T-helper 2 cell treated with Interferon-gamma antibody and Interleukin-4, amounts not matched to agents 100 ng/mL and 5 ng/mL, for 36 hours (primary cell): ENCODE results near the gene ZNF684. TPM values are rescaled to one million over a fixed set of nuclear protein-coding genes. Genes with fewer than 3 reads are reported as not detected.
"Not testable (repeated sequence)": the region's sequence is repeated elsewhere in the genome, so short reads cannot be mapped to it uniquely, and the experiment has no call there.

Experiments
- intact Hi-C: fragments of 100-400 bp; cut with micrococcal nuclease; formaldehyde crosslinking; loops from one replicate; pipeline ENCODE4 v1.15.1; 2023
- total RNA-seq: library from RNA; stranded (reverse); gene quantifications from 2 replicates; pipeline ENCODE4 v1.2.3, GENCODE V29; 2022

Gene ZNF684
- total RNA-seq, 1 donor from 2014 or later: 5.6 TPM

GRCh38 chr1:40564913-40565312, 33.5 kb downstream of the ZNF684 start:
- intact Hi-C loops: no loop called here

- intact Hi-C loops: no loop called here
These were observed 36.4 kb downstream of the ZNF684 start for GRCh38 chr1:40567825-40568224.

- intact Hi-C loops: not testable (repeated sequence)
These were observed 43.4 kb downstream of the ZNF684 start for GRCh38 chr1:40574805-40575204.

GRCh38 chr1:40575336-40575735, 43.9 kb downstream of the ZNF684 start:
- intact Hi-C loops: no loop called here

- intact Hi-C loops: no loop called here
These were observed 50.7 kb downstream of the ZNF684 start for GRCh38 chr1:40582116-40582515.

- intact Hi-C loops: no loop called here
These were observed 52.5 kb downstream of the ZNF684 start for GRCh38 chr1:40583980-40584379.

- intact Hi-C loops: no loop called here
These were observed 57.1 kb downstream of the ZNF684 start for GRCh38 chr1:40588586-40588985.

- intact Hi-C loops: no loop called here
These were observed 60.8 kb downstream of the ZNF684 start for GRCh38 chr1:40592107-40592803.

- intact Hi-C loops: no loop called here
These were observed 62.2 kb downstream of the ZNF684 start for GRCh38 chr1:40593449-40594186.

- intact Hi-C loops: no loop called here
These were observed 62.7 kb downstream of the ZNF684 start for GRCh38 chr1:40594187-40594531.

- intact Hi-C loops: no loop called here
These were observed 64.2 kb downstream of the ZNF684 start for GRCh38 chr1:40595623-40596022.

Other genes with a start within 250 kb of the ZNF684 start
- gene COL9A2, start 214.4 kb upstream of the ZNF684 start, total RNA-seq: 8.9 and 9.9 TPM in 2 replicates
- gene SMAP2, start 157.9 kb upstream of the ZNF684 start, total RNA-seq: 107 and 112 TPM in 2 replicates
- gene ZFP69B, start 81.2 kb upstream of the ZNF684 start, total RNA-seq: 2.8 and 3.5 TPM in 2 replicates
- gene ZFP69, start 54.3 kb upstream of the ZNF684 start, total RNA-seq: 4.1 and 4.7 TPM in 2 replicates
- 14.0 and 17.9 TPM in 2 replicates for gene EXO5, start 22.9 kb upstream of the ZNF684 start, total RNA-seq
- 2.5 TPM in 2 replicates for gene RIMS3, start 134.0 kb downstream of the ZNF684 start, total RNA-seq
- gene NFYC, start 160.1 kb downstream of the ZNF684 start, total RNA-seq: 83.4 and 86.8 TPM in 2 replicates